SK-N-SH (cell line): Measurements from ENCODE around the gene ESRRG.
A peak's percentile ranks its signal among the peaks of the same experiment; 100 is the strongest.

ENCODE experiments used
- EP300 ChIP-seq, 2 experiments: IDR thresholded peaks; 2 replicates each; pipeline versions ENCODE4 v1.4.0 to v1.6.1; 2012; ENCODE audit warnings: borderline replicate concordance in 1 of 2, low read depth in 1 of 2, low read length in 1 of 2
- EZH2phosphoT487 ChIP-seq: fragments of 200-600 bp; sonication (generic); IDR thresholded peaks from 2 replicates; pipeline ENCODE4 v1.6.1; 2017; ENCODE audit warnings: low read depth, mixed run types, mild to moderate bottlenecking, antibody characterized with exemption, moderate library complexity, borderline replicate concordance
- GABPA ChIP-seq: IDR thresholded peaks from 2 replicates; pipeline ENCODE4 v1.4.0; 2012; ENCODE audit warnings: low read depth, mild to moderate bottlenecking
- POLR2AphosphoS5 ChIP-seq: IDR thresholded peaks from 2 replicates; pipeline ENCODE4 v1.6.1; 2012; ENCODE audit warnings: low read depth, low read length
- SIN3A ChIP-seq: IDR thresholded peaks from 2 replicates; pipeline ENCODE4 v1.6.1; 2012; ENCODE audit warnings: low read depth, mild to moderate bottlenecking, low read length, moderate library complexity, borderline replicate concordance
- SMC3 ChIP-seq: IDR thresholded peaks from 2 replicates; pipeline ENCODE4 v1.6.1; 2012; ENCODE audit warnings: low read depth, low read length, improper control_type of control experiment
- TAF1 ChIP-seq: IDR thresholded peaks from 2 replicates; pipeline ENCODE4 v1.6.1; 2012; ENCODE audit warnings: low read depth, mild to moderate bottlenecking, low read length, moderate library complexity, borderline replicate concordance
- YY1 ChIP-seq: IDR thresholded peaks from 2 replicates; pipeline ENCODE4 v1.4.0; 2012; ENCODE audit warnings: low read depth, mild to moderate bottlenecking
- ZBTB33 ChIP-seq: IDR thresholded peaks from 2 replicates; pipeline ENCODE4 v1.4.0; 2012; ENCODE audit warnings: low read depth, borderline replicate concordance
- TF ChIP-seq, protein P1 (sequence below): fragments of 200-600 bp; sonication (generic); IDR thresholded peaks from 2 replicates; pipeline ENCODE4 v1.6.1; 2017; ENCODE audit warnings: antibody characterized with exemption, mild to moderate bottlenecking, moderate library complexity

DNA sequence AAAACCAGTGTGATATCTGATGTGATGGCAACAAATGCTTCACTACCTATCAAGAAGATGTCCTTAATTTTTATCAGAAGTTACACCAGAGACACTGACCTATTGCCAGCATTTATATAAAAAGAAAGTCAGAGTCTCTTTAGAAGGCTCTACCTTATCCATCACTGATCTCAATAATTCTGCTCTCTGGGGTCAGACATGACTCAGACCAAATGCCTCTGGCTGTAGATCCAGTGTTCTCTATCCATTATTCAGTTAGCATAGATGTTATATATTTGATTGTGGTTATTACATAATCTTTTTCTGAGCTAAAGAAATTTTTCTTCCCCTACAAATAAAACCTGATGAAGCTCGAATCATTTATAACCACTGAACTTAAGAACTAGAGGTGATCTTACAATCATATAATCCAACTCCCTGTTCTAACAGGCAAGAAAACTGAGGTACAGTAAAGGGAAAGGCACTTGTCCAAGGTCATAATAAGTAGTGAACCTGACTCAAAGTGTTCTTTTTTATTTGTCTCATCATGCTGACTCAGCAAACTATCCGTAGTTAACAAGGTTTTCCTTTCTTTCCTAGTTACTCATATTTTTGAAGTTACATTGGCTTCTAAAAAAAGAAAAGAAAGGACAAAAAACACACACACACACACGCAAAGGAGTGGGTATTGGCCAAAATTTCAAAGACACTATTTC is 43.6 kb upstream of the ESRRG start:
- TF ChIP-seq EP300 (IDR thresholded peaks at IDR 0.05; ENCODE audit: borderline replicate concordance in 1 of 2, low read depth in 1 of 2, low read length in 1 of 2) (peak in 1 of 2 experiments; percentile 37; a peak in 1 of 4 replicates), SMC3 (no peak), GABPA (no peak), EZH2phosphoT487 (no peak), ZBTB33 (no peak), POLR2AphosphoS5 (no peak), SIN3A (no peak), TAF1 (no peak), YY1 (no peak)
- TF ChIP-seq, protein P1, sequence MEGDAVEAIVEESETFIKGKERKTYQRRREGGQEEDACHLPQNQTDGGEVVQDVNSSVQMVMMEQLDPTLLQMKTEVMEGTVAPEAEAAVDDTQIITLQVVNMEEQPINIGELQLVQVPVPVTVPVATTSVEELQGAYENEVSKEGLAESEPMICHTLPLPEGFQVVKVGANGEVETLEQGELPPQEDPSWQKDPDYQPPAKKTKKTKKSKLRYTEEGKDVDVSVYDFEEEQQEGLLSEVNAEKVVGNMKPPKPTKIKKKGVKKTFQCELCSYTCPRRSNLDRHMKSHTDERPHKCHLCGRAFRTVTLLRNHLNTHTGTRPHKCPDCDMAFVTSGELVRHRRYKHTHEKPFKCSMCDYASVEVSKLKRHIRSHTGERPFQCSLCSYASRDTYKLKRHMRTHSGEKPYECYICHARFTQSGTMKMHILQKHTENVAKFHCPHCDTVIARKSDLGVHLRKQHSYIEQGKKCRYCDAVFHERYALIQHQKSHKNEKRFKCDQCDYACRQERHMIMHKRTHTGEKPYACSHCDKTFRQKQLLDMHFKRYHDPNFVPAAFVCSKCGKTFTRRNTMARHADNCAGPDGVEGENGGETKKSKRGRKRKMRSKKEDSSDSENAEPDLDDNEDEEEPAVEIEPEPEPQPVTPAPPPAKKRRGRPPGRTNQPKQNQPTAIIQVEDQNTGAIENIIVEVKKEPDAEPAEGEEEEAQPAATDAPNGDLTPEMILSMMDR, result no peak
